Stomach (tissue), 4 donors: ENCODE data around the gene TPST1.

Experiments
- CTCF ChIP-seq, 7 experiments: fragments of 450-650 bp in 4 of 7; fragments of 200-600 bp in 3 of 7; sonication (generic) in 3 of 7; IDR thresholded peaks; one replicate each; pipeline ENCODE4 v1.5.1; 2016 to 2019; ENCODE audit warnings: antibody characterized with exemption in 7 of 7, control low read depth in 2 of 7, mild to moderate bottlenecking in 1 of 7
- EP300 ChIP-seq: sonication (generic); formaldehyde crosslinking; IDR thresholded peaks from one replicate; pipeline ENCODE4 v1.6.1; 2017; ENCODE audit warnings: antibody characterized with exemption
- POLR2A ChIP-seq, 4 donors: fragments of 450-650 bp; IDR thresholded peaks; one replicate each; pipeline ENCODE4 v1.6.1; 2016; ENCODE audit warnings: antibody characterized with exemption in 4 of 4, control low read depth in 2 of 4, mild to moderate bottlenecking in 1 of 4, moderate library complexity in 1 of 4
- POLR2AphosphoS5 ChIP-seq, 3 donors: sonication (generic); formaldehyde crosslinking; IDR thresholded peaks; one replicate each; pipeline ENCODE4 v1.6.1; 2016; ENCODE audit warnings: antibody characterized with exemption in 3 of 3

- TF ChIP-seq CTCF (IDR thresholded peaks at IDR 0.05) (no peak), POLR2A (IDR thresholded peaks at IDR 0.05) (no peak), POLR2AphosphoS5 (IDR thresholded peaks at IDR 0.05) (no peak), EP300 (no peak)
Observed at GRCh38 chr7:66315192-66315591, 110.1 kb downstream of the TPST1 start.
